HEK293T (cell line): ENCODE results near the gene NKAIN2.

ENCODE experiments used
- BHLHE40 ChIP-seq: fragments of 450-650 bp; IDR thresholded peaks from 2 replicates; pipeline ENCODE4 v1.6.1; 2016; ENCODE audit warnings: mild to moderate bottlenecking, moderate library complexity, borderline replicate concordance
- CTBP1 ChIP-seq: fragments of 450-650 bp; IDR thresholded peaks from 2 replicates; pipeline ENCODE4 v1.6.1; 2016; ENCODE audit warnings: borderline replicate concordance
- ELF4 ChIP-seq: fragments of 450-650 bp; IDR thresholded peaks from 2 replicates; pipeline ENCODE4 v1.6.1; 2017; ENCODE audit warnings: antibody characterized with exemption
- FOXA1 ChIP-seq: fragments of 450-650 bp; IDR thresholded peaks from 2 replicates; pipeline ENCODE4 v1.6.1; 2016; ENCODE audit warnings: mild to moderate bottlenecking
- FOXK2 ChIP-seq: fragments of 450-650 bp; IDR thresholded peaks from 2 replicates; pipeline ENCODE4 v1.6.1; 2016; ENCODE audit warnings: mild to moderate bottlenecking
- FOXM1 ChIP-seq: fragments of 450-650 bp; IDR thresholded peaks from 2 replicates; pipeline ENCODE4 v1.6.1; 2017; ENCODE audit warnings: mild to moderate bottlenecking, borderline replicate concordance
- HDGF ChIP-seq: fragments of 450-650 bp; IDR thresholded peaks from 2 replicates; pipeline ENCODE4 v1.6.1; 2017; ENCODE audit warnings: antibody characterized with exemption, borderline replicate concordance
- L3MBTL2 ChIP-seq: fragments of 450-650 bp; conservative IDR thresholded peaks from 2 replicates; pipeline ENCODE4 v1.6.1; 2016; ENCODE audit warnings: mild to moderate bottlenecking
- LEF1 ChIP-seq: fragments of 450-650 bp; IDR thresholded peaks from 2 replicates; pipeline ENCODE4 v1.6.1; 2017; ENCODE audit warnings: mild to moderate bottlenecking, borderline replicate concordance
- PKNOX1 ChIP-seq: fragments of 450-650 bp; IDR thresholded peaks from 2 replicates; pipeline ENCODE4 v1.6.1; 2016
- SP1 ChIP-seq: fragments of 450-650 bp; IDR thresholded peaks from 2 replicates; pipeline ENCODE4 v1.6.1; 2017
- SUZ12 ChIP-seq: fragments of 450-650 bp; IDR thresholded peaks from 2 replicates; pipeline ENCODE4 v1.6.1; 2016; ENCODE audit warnings: mild to moderate bottlenecking
- TARDBP ChIP-seq: fragments of 450-650 bp; IDR thresholded peaks from 2 replicates; pipeline ENCODE4 v1.6.1; 2016
- ZNF384 ChIP-seq: fragments of 450-650 bp; IDR thresholded peaks from 2 replicates; pipeline ENCODE4 v1.6.1; 2016

- no peak for TF ChIP-seq SUZ12
- peak; percentile 90 for TF ChIP-seq PKNOX1
- TF ChIP-seq HDGF: no peak
- TF ChIP-seq FOXM1: no peak
- no peak for TF ChIP-seq FOXA1
- TF ChIP-seq ZNF384: no peak
- TF ChIP-seq SP1: no peak
- TF ChIP-seq CTBP1: no peak
- TF ChIP-seq LEF1: no peak
- no peak for TF ChIP-seq BHLHE40
- TF ChIP-seq L3MBTL2: no peak
- no peak for TF ChIP-seq TARDBP
- TF ChIP-seq ELF4: no peak
- no peak for TF ChIP-seq FOXK2
These were observed 286.8 kb downstream of the NKAIN2 start for GRCh38 chr6:124090491-124090890.
